CD4-positive, alpha-beta T cell treated with Interleukin-4 for 1 hour (primary cell): ENCODE results near the gene EVI2A.
A peak's percentile ranks its signal among the peaks of the same experiment; 100 is the strongest.
"Not testable (repeated sequence)": the region's sequence is repeated elsewhere in the genome, so short reads cannot be mapped to it uniquely, and the experiment has no call there.

Experiments
- DNase-seq, 2 donors: peaks; one replicate each; pipeline ENCODE4 v3.0.0-alpha.2; 2020 to 2022

Gene EVI2A

DNA sequence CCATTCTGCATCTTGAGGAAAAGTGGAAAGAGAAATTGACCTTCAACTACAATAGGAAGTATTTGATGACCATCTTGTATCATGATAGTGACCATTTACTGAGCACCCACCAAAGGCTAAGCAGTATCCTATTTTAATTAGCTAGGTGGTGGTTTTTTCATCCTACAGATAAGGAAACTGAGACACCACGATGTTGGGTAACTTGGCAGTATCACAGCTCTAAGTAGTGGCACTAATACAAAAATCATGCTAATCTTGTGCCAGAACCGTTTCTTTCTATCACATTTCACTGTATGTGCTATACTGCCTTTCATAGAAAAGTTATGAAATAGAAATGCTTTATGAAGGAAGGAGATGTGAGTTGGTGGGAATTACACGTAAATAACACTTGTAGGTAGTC is 9.9 kb downstream of the EVI2A start:
- no peak for DNase-seq

DNA sequence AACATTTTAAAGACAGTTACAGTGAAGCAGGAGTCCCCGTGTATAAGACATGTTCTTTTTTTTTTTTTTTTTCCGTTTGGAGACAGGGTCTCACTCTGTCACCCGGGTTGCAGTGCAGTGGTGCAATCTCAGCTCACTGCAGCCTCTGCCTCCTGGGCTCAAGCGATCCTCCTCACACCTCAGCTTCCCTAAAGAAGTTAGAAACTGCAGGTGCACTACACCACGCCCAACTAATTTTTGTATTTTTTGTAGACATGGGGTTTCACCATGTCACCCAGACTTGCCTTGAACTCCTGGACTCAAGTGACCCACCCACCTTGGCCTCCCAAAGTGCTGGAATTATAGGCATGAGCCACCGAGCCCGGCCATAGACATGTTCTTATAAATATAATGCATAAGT is 10.5 kb downstream of the EVI2A start:
- peak; percentile 43 to 47 for DNase-seq

DNA sequence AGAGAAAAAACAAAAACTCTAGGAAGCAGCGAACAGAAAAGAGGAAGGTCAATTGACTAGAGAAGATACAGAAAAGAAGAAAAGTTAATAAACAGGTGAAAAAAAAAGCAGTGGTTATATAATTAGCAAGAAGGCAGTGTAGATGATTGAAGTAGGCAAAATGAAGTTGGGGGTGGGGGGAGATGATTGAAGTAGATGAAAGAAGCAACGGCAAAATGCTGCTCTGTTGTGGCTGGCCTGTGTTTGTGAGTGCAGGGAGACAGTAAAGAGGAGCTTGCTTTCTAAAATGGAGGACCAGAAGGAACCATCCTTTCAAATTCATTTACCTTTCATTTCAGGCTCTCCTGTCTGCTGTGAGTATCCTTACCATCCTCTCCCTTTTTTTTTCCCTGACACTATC is 11.2 kb downstream of the EVI2A start:
- peak; percentile 82 to 88 for DNase-seq

- peak in 1 of 2 donors; percentile 72 for DNase-seq
Observed at GRCh38 chr17:31309556-31309955, 11.9 kb downstream of the EVI2A start.

GRCh38 chr17:31308372-31309334 is 12.8 kb downstream of the EVI2A start:
- DNase-seq = peak in 1 of 2 donors; percentile 51

- DNase-seq = no peak
Observed at GRCh38 chr17:31307640-31308039, 13.8 kb downstream of the EVI2A start.

GRCh38 chr17:31299624-31300023 is 21.8 kb downstream of the EVI2A start:
- no peak for DNase-seq

GRCh38 chr17:31297090-31297489 is 24.3 kb downstream of the EVI2A start, which contains the start of gene OMG:
Gene OMG (minus strand): TSS chr17:31297239. CDS start chr17:31296331, 908 bp downstream.
- no peak for DNase-seq

DNA sequence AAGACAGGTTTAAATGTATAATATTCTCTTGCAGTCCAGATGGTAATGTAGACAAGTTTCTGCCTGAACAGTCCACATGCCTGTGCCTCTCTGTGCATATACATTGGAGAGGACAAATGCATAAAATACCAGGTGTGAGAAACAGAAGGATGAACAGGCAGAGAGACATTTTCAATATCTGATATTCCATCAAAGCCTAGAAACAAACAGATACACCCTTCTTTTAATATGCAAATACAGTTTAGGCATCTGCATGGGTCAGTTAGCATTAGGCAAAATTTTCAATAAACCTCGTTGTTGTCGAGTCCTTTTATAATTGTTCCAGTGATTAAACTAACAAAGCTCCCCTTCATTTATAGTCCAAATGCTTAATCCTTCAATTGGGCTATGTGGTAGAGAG is 25.3 kb downstream of the EVI2A start:
- no peak for DNase-seq

- DNase-seq = no peak
Observed at GRCh38 chr17:31295489-31295871, 25.9 kb downstream of the EVI2A start.

GRCh38 chr17:31294820-31295488 is 26.5 kb downstream of the EVI2A start:
- no peak for DNase-seq

- no peak for DNase-seq
Observed at GRCh38 chr17:31294231-31294630, 27.2 kb downstream of the EVI2A start.

- DNase-seq = no peak
Observed at GRCh38 chr17:31293581-31293980, 27.8 kb downstream of the EVI2A start.

DNA sequence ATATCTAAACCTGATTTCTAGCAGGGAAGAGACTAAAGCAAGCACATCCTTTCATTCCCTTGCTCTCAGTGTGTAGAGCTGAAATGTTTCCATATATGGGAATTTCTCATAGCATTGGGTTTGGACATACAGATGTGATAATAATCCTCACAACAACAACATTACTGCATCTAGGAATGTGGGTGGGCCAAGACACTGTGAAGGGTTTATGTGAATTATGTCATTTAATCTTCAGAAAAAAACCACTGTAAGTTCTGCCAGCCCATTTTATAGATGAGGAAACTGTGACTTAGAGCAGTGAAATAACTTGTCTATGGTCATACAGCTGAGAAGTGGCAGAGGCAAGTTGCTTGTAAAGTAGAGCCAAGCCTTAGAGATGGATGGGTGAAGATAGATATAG is 29.6 kb downstream of the EVI2A start:
- no peak for DNase-seq

DNA sequence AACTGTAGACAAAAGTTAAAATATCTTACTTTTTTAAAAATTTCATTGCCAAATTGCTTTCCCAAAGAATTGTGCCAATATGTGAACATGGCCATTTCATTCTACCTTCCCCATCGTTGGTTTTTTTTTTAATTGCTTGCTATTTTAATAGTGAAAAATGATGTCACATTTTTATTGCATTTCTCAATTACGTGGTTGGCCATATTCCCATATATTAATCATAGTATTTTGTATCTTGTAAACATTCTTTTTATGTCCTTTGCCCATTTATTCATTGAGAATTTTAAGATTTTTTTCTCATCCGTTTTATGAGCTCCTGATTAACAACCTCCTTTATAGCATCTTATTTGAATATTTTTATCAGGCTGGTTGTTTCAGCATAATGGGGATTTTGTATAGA is 31.6 kb downstream of the EVI2A start:
- no peak for DNase-seq

- not testable (repeated sequence) for DNase-seq
Observed at GRCh38 chr17:31287932-31288331, 33.5 kb downstream of the EVI2A start.

DNA sequence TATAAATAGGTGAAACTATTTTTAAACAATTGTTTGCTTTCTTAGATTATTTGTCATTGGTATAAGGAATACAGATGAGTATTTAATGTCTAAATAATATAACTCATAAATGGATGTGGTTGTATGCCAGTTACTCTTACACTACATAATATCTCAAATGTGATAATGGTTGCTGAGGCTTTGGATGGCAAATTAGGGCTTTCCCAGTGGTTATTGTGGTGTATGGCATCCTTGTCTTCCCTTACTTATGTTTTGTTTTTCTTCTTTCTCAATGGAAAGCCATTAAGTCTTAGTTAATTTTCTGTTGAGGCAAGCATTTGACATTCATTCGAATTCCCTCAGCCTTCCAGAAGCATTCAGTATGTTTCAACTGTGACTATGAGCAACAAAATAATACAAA is 34.8 kb downstream of the EVI2A start:
- no peak for DNase-seq

DNA sequence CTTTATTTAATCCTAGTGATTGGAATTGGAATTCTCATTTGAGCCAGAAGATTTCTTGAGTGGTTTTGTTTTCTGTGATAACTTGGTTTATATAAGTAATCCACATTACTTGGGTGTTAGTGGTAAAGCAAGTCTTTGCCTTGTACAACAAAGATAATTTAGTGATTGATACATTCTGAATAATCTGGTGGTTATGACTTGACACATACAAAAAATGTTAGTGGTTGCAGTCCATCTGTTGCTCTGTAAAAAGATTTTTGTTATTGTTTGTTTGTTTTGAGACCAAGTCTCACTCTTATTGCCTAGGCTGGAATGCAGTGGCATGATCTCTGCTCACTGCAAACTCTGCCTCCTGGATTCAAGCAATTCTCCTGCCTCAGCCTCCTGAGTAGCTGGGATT is 37.6 kb downstream of the EVI2A start:
- DNase-seq = no peak

DNA sequence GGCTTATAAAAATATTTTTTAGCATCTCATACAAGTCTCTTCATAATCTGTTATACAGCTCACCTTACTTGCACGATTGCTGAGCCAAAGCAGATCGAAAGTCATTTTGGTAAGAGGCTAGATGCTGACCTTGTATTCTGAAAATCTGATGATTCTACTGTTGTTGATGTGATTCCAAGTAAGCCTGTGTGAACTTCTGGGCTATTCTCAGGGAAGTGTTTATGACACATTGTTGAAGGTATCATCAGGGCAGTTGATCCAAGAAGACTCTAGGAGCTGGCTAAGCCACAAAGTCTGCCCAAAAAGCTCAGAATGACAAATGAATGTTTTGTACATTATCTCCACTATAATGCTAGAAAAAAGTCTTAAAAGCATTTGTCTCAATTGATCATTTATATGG is 40.4 kb downstream of the EVI2A start:
- DNase-seq = no peak

DNA sequence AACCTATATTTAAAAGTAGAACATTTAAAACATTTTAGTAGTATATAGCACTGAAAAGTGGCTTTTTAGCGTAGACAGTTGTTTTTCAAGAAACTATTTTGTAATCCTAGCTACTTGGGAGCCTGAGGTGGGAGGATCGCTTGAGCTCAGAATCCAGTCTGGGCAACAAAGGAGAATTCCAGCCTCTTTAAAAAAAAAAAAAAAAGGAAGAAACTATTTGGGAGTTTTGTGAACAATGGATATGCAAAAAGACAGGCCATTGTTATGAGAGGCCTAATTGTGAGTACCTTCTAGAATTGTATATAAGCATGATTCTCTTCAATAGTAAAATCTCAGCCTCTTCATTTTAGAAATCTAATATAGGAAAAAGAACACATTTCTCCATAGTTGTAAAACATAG is 42.0 kb downstream of the EVI2A start:
- DNase-seq = no peak

DNA sequence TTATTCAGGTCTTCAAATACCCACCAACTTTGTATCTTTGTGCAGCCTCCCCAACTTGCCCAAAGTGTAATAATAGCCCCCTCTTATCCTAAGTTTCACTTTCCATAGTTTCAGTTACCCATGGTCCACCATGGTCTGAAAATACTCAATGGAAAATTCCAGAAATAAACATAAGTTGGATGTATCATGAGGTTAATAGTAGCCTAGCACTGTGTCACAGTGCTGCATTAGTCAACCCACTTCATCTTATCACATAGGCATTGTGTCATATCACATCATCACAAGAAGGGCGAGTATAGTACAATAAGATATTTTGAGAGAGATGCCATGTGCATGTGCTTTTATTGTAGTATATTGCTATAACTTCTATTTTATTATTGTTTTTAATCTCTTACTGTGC is 46.3 kb downstream of the EVI2A start:
- DNase-seq = no peak

DNA sequence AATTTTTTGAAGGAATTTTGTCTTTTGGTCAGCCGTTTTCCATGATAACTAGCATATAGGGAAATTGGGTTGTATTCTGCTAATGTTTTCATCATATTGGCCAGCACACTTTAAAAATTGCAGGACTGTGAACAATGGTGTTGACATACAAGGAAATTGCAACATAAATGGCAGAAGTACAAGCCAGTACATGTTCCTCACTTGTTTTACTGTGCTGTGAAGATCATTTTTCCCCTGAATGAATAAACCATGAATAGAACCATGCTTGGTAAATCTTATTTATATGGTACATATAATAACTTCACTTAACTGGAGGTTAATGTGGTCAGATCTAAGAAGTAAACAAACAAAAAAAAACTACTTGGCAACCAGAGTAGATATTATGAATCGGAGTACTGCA is 47.2 kb downstream of the EVI2A start:
- DNase-seq = no peak

DNA sequence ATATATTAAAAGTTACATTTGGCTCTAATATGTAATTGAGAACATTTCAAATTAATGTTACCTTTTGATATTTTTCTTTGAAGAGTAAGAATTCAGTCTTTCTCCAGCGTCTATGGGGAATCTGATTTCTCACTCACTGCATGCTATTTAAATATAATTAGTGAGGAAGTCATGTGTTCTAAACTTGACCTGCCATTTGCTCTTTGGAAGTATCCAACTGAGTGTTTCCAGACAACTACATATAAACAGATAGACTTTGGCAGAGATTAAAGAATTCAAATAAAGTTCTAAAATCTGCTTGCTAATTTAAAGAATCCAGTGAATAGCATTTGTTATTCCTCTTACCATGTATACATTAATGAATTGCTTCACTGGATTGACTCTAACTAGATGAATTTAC is 47.9 kb downstream of the EVI2A start:
- DNase-seq = no peak

DNA sequence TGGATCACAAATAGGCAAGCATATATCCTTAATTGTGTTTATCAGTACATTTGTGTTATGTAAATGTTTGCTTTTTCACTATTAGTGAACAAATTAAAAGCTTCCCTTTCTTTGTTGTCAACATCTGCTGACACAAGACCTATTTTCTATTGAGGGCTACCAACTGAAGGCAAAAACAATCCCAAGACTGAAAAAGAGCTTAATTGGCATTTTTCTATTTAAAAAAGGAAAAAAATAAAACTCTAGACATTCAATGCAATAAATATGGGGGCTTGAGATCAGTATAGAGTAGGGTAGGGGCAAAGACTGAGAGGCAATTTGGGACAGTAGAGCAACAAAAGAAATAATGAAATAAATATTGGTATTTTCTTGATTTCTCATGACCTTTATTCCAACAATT is 48.6 kb downstream of the EVI2A start:
- DNase-seq = no peak
